Measurements from ENCODE around the gene GATAD2A. TPM values are rescaled to one million over a fixed set of nuclear protein-coding genes. Genes with fewer than 3 reads are reported as not detected.
A peak's percentile ranks its signal among the peaks of the same experiment; 100 is the strongest.
"Not testable (repeated sequence)": the region's sequence is repeated elsewhere in the genome, so short reads cannot be mapped to it uniquely, and the experiment has no call there.

GATAD2A gene
- total RNA-seq, 4 donors from 2014 or later, result 17.7 to 51.4 (median 40.1) TPM

DNA sequence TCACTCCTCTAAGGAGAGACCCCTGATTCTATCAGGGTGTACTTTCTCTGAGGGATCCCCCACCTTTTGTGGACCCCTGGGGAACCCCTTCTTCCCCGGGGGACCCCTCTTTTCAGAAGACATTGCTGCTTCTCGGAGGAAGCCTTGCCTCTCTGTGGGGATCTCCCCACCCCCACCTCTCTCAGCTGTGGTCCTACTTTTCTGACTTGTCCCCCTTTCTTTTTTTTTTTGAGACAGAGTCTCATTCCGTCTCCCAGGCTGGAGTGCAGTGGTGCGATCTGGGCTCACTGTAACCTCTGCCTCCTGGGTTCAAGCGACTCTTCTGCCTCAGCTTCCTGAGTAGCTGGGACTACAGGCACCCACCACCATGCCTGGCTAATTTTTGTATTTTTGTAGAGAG lies 18.4 kb upstream of the GATAD2A start:
- no peaks in the 10 kb centered on the region for H3K36me3 ChIP-seq
- H3K4me1 ChIP-seq, result peaks cover 45 to 48% of the 10 kb centered on the region in 2 donors
- peak overlapping the region in 3 of 4 donors; percentile 76 to 86 (median 78) for H3K4me3 ChIP-seq
- intact Hi-C loops (cut with DNase I; ENCODE audit: low total_unique reads), result loop anchor here (5.0 kb wide), 1 partner anchor 105 kb away; no protein-coding TSS in a partner anchor
- H3K9me3 ChIP-seq, result no peaks in the 10 kb centered on the region
- TF ChIP-seq POLR2A (IDR thresholded peaks at IDR 0.05), result no peak
- TF ChIP-seq, protein P1, sequence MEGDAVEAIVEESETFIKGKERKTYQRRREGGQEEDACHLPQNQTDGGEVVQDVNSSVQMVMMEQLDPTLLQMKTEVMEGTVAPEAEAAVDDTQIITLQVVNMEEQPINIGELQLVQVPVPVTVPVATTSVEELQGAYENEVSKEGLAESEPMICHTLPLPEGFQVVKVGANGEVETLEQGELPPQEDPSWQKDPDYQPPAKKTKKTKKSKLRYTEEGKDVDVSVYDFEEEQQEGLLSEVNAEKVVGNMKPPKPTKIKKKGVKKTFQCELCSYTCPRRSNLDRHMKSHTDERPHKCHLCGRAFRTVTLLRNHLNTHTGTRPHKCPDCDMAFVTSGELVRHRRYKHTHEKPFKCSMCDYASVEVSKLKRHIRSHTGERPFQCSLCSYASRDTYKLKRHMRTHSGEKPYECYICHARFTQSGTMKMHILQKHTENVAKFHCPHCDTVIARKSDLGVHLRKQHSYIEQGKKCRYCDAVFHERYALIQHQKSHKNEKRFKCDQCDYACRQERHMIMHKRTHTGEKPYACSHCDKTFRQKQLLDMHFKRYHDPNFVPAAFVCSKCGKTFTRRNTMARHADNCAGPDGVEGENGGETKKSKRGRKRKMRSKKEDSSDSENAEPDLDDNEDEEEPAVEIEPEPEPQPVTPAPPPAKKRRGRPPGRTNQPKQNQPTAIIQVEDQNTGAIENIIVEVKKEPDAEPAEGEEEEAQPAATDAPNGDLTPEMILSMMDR (IDR thresholded peaks at IDR 0.05 in 4 of 5, conservative IDR thresholded peaks at IDR 0.05 in 1 of 5), result no peak
- DNase-seq (no peak), ATAC-seq (no peak)
- H3K27ac ChIP-seq, result peak overlapping the region; percentile 81 to 89 (median 87)
- in situ Hi-C loops (cut with MboI; ENCODE audit: low sequenced_read_pairs in 4 of 4), result loop anchor here in 1 of 4 donors (25.0 kb wide), 1 partner anchor 275 kb away; the partner anchor contains the start of genes ATP13A1 and ZNF101
- no peaks in the 10 kb centered on the region for H3K27me3 ChIP-seq

DNA sequence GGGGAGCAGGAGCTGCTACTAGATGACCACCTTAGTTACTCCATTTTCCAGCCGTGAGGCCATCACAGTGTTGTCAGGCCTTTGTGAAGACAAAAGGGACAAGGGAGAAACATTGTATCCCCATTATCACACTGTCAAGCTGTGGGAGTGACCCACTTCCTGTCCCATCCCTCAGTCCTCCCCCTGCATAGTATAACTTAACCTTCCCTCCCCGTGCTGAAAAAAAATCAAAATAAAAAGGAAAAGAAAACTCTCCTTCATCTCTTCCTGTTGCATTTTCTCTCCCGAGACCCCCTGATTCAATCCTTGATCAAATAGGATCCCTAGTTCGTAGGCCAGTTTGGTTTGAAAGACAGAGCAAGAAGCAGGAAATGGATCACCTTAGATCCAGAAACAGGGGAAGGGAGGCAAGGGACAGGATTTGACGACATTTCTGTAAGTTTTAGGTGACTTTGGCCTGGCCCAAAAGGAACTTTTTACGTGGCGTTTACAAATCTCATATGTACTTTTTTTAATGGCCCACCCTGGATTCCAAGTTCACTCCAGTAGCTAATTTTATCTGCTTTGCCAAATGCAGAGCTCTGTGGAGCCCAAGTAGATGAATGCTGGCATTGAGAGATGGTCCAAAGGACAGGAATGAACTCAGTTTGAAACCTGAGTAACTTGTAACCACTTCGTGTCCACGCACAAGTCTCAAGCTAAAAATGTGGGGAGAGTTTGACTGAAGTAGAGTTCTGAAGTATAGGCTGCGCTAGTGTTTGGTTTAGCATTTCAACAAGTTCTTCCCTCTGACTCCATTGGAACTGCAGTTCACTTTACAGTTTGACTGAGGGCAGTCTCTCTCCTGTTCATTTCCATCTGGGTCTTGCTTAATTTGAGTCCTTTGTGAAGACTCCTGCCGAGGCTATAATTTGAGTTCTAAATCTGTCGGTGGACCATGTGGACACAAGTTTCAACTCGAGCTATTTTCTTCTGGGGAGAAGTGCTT lies 16.6 kb upstream of the GATAD2A start:
- peak overlapping the region; percentile 63 to 78 (median 72) for H3K27ac ChIP-seq
- H3K36me3 ChIP-seq, result no peaks in the 10 kb centered on the region
- peak in 1 of 2 donors; percentile 9 for ATAC-seq
- no peaks in the 10 kb centered on the region for H3K9me3 ChIP-seq
- no peak overlapping the region for H3K4me3 ChIP-seq
- in situ Hi-C loops (cut with MboI; ENCODE audit: low sequenced_read_pairs in 4 of 4) (loop anchor here in 1 of 4 donors (25.0 kb wide), 1 partner anchor 273 kb away; the partner anchor contains the start of genes ATP13A1 and ZNF101), intact Hi-C loops (cut with DNase I; ENCODE audit: low total_unique reads) (loop anchor here (5.0 kb wide), 1 partner anchor 103 kb away; no protein-coding TSS in a partner anchor)
- H3K4me1 ChIP-seq, result peaks cover 51 to 55% of the 10 kb centered on the region in 2 donors
- TF ChIP-seq POLR2A (IDR thresholded peaks at IDR 0.05), result no peak
- TF ChIP-seq, protein P1 (IDR thresholded peaks at IDR 0.05 in 4 of 5, conservative IDR thresholded peaks at IDR 0.05 in 1 of 5), result no peak
- no peak for DNase-seq
- H3K27me3 ChIP-seq, result no peaks in the 10 kb centered on the region

DNA sequence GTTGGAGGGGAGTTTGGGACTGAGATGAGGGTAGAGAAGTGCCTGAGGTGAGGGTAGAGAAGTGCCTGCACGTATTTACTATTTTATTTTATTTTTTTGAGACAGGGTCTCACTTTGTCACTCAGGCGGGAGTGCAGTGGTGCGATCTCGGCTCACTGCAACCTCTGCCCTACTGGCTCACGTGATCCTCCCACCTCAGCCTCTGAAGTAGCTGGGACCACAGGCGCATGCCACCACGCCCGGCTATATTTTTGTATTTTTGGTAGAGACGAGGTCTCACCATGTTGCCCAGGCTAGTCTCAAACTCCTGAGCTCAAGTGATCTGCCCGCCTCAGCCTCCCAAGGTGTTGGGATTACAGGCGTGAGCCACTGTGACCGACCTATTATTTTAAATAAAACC lies 15.8 kb upstream of the GATAD2A start:
- in situ Hi-C loops (cut with MboI; ENCODE audit: low sequenced_read_pairs in 4 of 4), result loop anchor here in 1 of 4 donors (25.0 kb wide), 1 partner anchor 273 kb away; the partner anchor contains the start of genes ATP13A1 and ZNF101
- intact Hi-C loops (cut with DNase I; ENCODE audit: low total_unique reads), result loop anchor here (5.0 kb wide), 1 partner anchor 103 kb away; no protein-coding TSS in a partner anchor
- H3K36me3 ChIP-seq, result not testable (repeated sequence)

DNA sequence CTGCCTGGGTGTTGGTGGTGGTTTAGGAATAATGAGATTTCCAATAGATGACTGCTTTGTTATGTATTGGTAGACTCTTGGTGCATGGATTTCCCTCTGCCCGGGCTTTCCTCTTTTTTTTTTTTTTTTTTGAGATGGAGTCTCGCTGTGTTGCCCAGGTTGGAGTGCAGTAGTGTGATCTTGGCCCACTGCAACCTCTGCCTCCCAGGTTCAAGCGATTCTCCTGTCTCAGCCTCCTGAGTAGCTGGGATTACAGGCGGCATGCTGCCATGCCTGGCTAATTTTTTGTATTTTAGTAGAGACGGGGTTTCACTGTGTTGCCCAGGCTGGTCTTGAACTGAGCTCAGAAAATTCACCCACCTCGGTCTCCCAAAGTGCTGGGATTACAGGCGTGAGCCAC lies 11.1 kb upstream of the GATAD2A start:
- H3K27ac ChIP-seq, result peak overlapping the region in 2 of 4 donors; percentile 19 to 57
- ATAC-seq; intact Hi-C loops (cut with DNase I; ENCODE audit: low total_unique reads); H3K27me3 ChIP-seq; DNase-seq; H3K36me3 ChIP-seq; H3K9me3 ChIP-seq; H3K4me3 ChIP-seq: not testable (repeated sequence)
- peaks cover 13 to 33% of the 10 kb centered on the region in 2 donors for H3K4me1 ChIP-seq
- in situ Hi-C loops (cut with MboI; ENCODE audit: low sequenced_read_pairs in 4 of 4), result loop anchor here in 1 of 4 donors (25.0 kb wide), 1 partner anchor 268 kb away; the partner anchor contains the start of genes ATP13A1 and ZNF101

More for the DNA sequence above, 15.8 kb upstream of the GATAD2A start:
- H3K9me3 ChIP-seq, H3K27me3 ChIP-seq, H3K4me3 ChIP-seq, DNase-seq, ATAC-seq: not testable (repeated sequence)
- H3K4me1 ChIP-seq, result peaks cover 47 to 56% of the 10 kb centered on the region in 2 donors
- H3K27ac ChIP-seq, result peak overlapping the region; percentile 63 to 78 (median 72)

DNA sequence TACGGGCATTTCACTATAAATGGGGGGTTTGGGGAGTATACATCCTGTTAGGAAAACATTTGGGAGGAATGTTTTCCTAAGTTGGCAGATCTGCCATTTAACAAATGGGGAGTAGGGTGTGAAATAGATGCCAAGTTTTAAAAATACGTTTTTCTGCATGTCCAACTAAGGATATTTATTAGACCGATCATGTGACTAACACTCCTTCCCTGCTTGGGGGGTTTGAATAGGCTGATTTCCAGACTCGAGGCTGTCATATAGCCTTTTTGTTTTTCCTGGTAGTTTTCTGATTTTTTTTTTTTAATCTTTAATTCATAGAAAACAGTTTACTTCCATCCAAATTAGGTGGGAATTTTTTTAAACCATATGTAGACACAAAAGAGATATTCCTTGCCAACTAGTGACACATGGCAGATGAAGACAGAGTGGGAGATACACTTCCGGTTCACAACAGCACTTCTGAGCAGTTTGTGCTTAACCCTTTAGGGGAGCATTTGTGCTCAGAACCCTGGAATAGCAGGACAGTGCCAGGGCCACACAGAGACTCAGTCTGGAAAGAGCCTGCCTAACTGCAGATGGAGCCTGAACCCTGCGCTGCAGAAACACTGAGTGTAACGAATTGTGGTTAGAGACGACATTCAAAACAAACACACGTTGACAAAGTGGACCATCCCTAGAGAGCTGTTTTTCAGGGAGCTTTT lies 5.6 kb upstream of the GATAD2A start:
- ATAC-seq, result no peak
- Histone ChIP-seq H3K27me3 (no peaks in the 10 kb centered on the region), H3K4me1 (peaks cover 27 to 28% of the 10 kb centered on the region in 2 donors), H3K9me3 (no peaks in the 10 kb centered on the region), H3K4me3 (no peak overlapping the region), H3K27ac (peak overlapping the region in 1 of 4 donors; percentile 35), H3K36me3 (no peaks in the 10 kb centered on the region)
- intact Hi-C loops (cut with DNase I; ENCODE audit: low total_unique reads), result loop anchor here (10.0 kb wide), 1 partner anchor 205 kb away; the partner anchor contains the start of genes BORCS8 and RFXANK
- TF ChIP-seq, protein P1 (IDR thresholded peaks at IDR 0.05 in 4 of 5, conservative IDR thresholded peaks at IDR 0.05 in 1 of 5), result no peak
- TF ChIP-seq POLR2A (IDR thresholded peaks at IDR 0.05), result no peak
- no peak for DNase-seq
- in situ Hi-C loops (cut with MboI; ENCODE audit: low sequenced_read_pairs in 4 of 4), result loop anchor here in 1 of 4 donors (25.0 kb wide), 1 partner anchor 262 kb away; the partner anchor contains the start of genes ATP13A1 and ZNF101
